ENCODE data around the gene IQCC. TPM values are rescaled to one million over a fixed set of nuclear protein-coding genes. Genes with fewer than 3 reads are reported as not detected.

Gene IQCC
- polyA plus RNA-seq, 4 donors: 6.8 to 10.7 (median 8.7) TPM

GRCh38 chr1:32255072-32256071 lies 49.9 kb downstream of the IQCC start:
- no peak for DNase-seq (ENCODE audit: low read depth in 4 of 4, low spot score in 2 of 4)

- DNase-seq (ENCODE audit: low read depth in 4 of 4, low spot score in 2 of 4): no peak
Observed at GRCh38 chr1:32256473-32257226, 51.2 kb downstream of the IQCC start.

GRCh38 chr1:32257227-32257508 lies 51.7 kb downstream of the IQCC start:
- no peak for DNase-seq (ENCODE audit: low read depth in 4 of 4, low spot score in 2 of 4)

Other genes starting within 250 kb of the IQCC start
- gene KHDRBS1, start 191.8 kb upstream of the IQCC start, polyA plus RNA-seq (ENCODE audit: insufficient read length in 4 of 4): 100 to 1,000 TPM; 229 to 267 (median 247) TPM
- 10 to 100 TPM; 17.9 to 25.5 (median 20.4) TPM for gene TMEM39B, start 132.7 kb upstream of the IQCC start, polyA plus RNA-seq (ENCODE audit: insufficient read length in 4 of 4)
- 10 to 100 TPM; 27.8 to 36.3 (median 35.9) TPM for gene KPNA6, start 97.6 kb upstream of the IQCC start, polyA plus RNA-seq (ENCODE audit: insufficient read length in 4 of 4)
- 10 to 100 TPM; 43.3 to 49.8 (median 45.9) TPM for gene TXLNA, start 26.0 kb upstream of the IQCC start, polyA plus RNA-seq (ENCODE audit: insufficient read length in 4 of 4)
- gene CCDC28B, start 5.1 kb upstream of the IQCC start, polyA plus RNA-seq (ENCODE audit: insufficient read length in 4 of 4): 10 to 100 TPM; 21.0 to 30.9 (median 27.7) TPM
- 1 to 10 TPM in 2 of 4 donors, under 1 TPM in 2; 0.21 to 2.4 (median 1.4) TPM for gene DCDC2B, start 3.4 kb downstream of the IQCC start, polyA plus RNA-seq (ENCODE audit: insufficient read length in 4 of 4)
- 10 to 100 TPM; 20.2 to 32.3 (median 27.1) TPM for gene TMEM234, start 16.7 kb downstream of the IQCC start, polyA plus RNA-seq (ENCODE audit: insufficient read length in 4 of 4)
- 100 to 1,000 TPM; 147 to 179 (median 174) TPM for gene EIF3I, start 16.7 kb downstream of the IQCC start, polyA plus RNA-seq (ENCODE audit: insufficient read length in 4 of 4)
- 10 to 100 TPM in 2 of 4 donors, 1 to 10 TPM in 2; 8.6 to 12.5 (median 10.0) TPM for gene FAM167B, start 41.6 kb downstream of the IQCC start, polyA plus RNA-seq (ENCODE audit: insufficient read length in 4 of 4)
- 1 to 10 TPM; 4.3 to 6.9 (median 6.1) TPM for gene LCK, start 45.6 kb downstream of the IQCC start, polyA plus RNA-seq (ENCODE audit: insufficient read length in 4 of 4)
- 100 to 1,000 TPM; 159 to 219 (median 180) TPM for gene HDAC1, start 86.4 kb downstream of the IQCC start, polyA plus RNA-seq (ENCODE audit: insufficient read length in 4 of 4)
- gene MARCKSL1, start 130.6 kb downstream of the IQCC start, polyA plus RNA-seq (ENCODE audit: insufficient read length in 4 of 4): 100 to 1,000 TPM; 389 to 551 (median 440) TPM
- gene FAM229A, start 156.8 kb downstream of the IQCC start, polyA plus RNA-seq (ENCODE audit: insufficient read length in 4 of 4): 10 to 100 TPM in 1 of 4 donors, 1 to 10 TPM in 3; 2.8 to 10.6 (median 8.5) TPM
- 1 to 10 TPM; 2.0 to 9.1 (median 5.1) TPM for gene TSSK3, start 156.9 kb downstream of the IQCC start, polyA plus RNA-seq (ENCODE audit: insufficient read length in 4 of 4)
- 10 to 100 TPM; 60.6 to 69.4 (median 63.3) TPM for gene BSDC1, start 188.8 kb downstream of the IQCC start, polyA plus RNA-seq (ENCODE audit: insufficient read length in 4 of 4)